ENCODE measurements around the gene SHISA6. TPM values are rescaled to one million over a fixed set of nuclear protein-coding genes. Genes with fewer than 3 reads are reported as not detected.

The SHISA6 gene
- total and polyA plus RNA-seq, 7 donors = 0.22 to 1.8 (median 0.40) TPM

- intact Hi-C loops (cut with DNase I) = no loop called here
- H3K27ac ChIP-seq = no peak overlapping the region
- no peaks in the 10 kb centered on the region for H3K27me3 ChIP-seq (ENCODE audit: insufficient read depth in 3 of 3, low read length in 2 of 3)
- DNase-seq (no peak), ATAC-seq (no peak)
- WGBS, 3 donors = 59 to 62% (median 60%) methylated on average over 2 of the region's 2 CpGs
- H3K9me3 ChIP-seq = no peaks in the 10 kb centered on the region
- no peak overlapping the region for H3K4me3 ChIP-seq
- H3K36me3 ChIP-seq (ENCODE audit: insufficient read depth in 1 of 2, low read depth in 1 of 2) = no peaks in the 10 kb centered on the region
- TF ChIP-seq CTCF (IDR thresholded peaks at IDR 0.05) = no peak
- H3K4me1 ChIP-seq = no peaks in the 10 kb centered on the region
Measured at GRCh38 chr17:11328770-11329169, 87.8 kb downstream of the SHISA6 start.

- H3K27ac ChIP-seq = no peak overlapping the region
- WGBS, 3 donors = 79 to 81% (median 80%) methylated on average over 4 of the region's 4 CpGs
- intact Hi-C loops (cut with DNase I) = no loop called here
- no peaks in the 10 kb centered on the region for H3K36me3 ChIP-seq (ENCODE audit: insufficient read depth in 1 of 2, low read depth in 1 of 2)
- ATAC-seq = no peak
- DNase-seq = no peak
- no peak for TF ChIP-seq CTCF (IDR thresholded peaks at IDR 0.05)
- no peaks in the 10 kb centered on the region for H3K9me3 ChIP-seq
- H3K4me3 ChIP-seq = no peak overlapping the region
- no peaks in the 10 kb centered on the region for H3K27me3 ChIP-seq (ENCODE audit: insufficient read depth in 3 of 3, low read length in 2 of 3)
- H3K4me1 ChIP-seq = no peaks in the 10 kb centered on the region
Measured at GRCh38 chr17:11330006-11330405, 89.0 kb downstream of the SHISA6 start.

- H3K4me3 ChIP-seq = no peak overlapping the region
- DNase-seq = no peak
- H3K27me3 ChIP-seq (ENCODE audit: insufficient read depth in 3 of 3, low read length in 2 of 3) = no peaks in the 10 kb centered on the region
- ATAC-seq = no peak
- intact Hi-C loops (cut with DNase I) = no loop called here
- no peaks in the 10 kb centered on the region for H3K36me3 ChIP-seq (ENCODE audit: insufficient read depth in 1 of 2, low read depth in 1 of 2)
- no peak overlapping the region for H3K27ac ChIP-seq
- WGBS, 3 donors = 14 to 18% (median 17%) methylated on average over 8 of the region's 8 CpGs
- H3K9me3 ChIP-seq = no peaks in the 10 kb centered on the region
- no peaks in the 10 kb centered on the region for H3K4me1 ChIP-seq
- no peak for TF ChIP-seq CTCF (IDR thresholded peaks at IDR 0.05)
Measured at GRCh38 chr17:11330826-11331225, 89.8 kb downstream of the SHISA6 start.

- no peaks in the 10 kb centered on the region for H3K36me3 ChIP-seq (ENCODE audit: insufficient read depth in 1 of 2, low read depth in 1 of 2)
- H3K27me3 ChIP-seq (ENCODE audit: insufficient read depth in 3 of 3, low read length in 2 of 3) = no peaks in the 10 kb centered on the region
- no peak overlapping the region for H3K4me3 ChIP-seq
- WGBS, 3 donors = 64 to 66% (median 65%) methylated on average over 15 of the region's 15 CpGs
- no peak for ATAC-seq
- H3K27ac ChIP-seq = no peak overlapping the region
- no peaks in the 10 kb centered on the region for H3K9me3 ChIP-seq
- no peak for TF ChIP-seq CTCF (IDR thresholded peaks at IDR 0.05)
- DNase-seq = no peak
- H3K4me1 ChIP-seq = no peaks in the 10 kb centered on the region
- intact Hi-C loops (cut with DNase I) = no loop called here
Measured at GRCh38 chr17:11331547-11332513, 90.8 kb downstream of the SHISA6 start.
